Large intestine (tissue), 3 donors: Measurements from ENCODE around the gene DST. TPM values are rescaled to one million over a fixed set of nuclear protein-coding genes. Genes with fewer than 3 reads are reported as not detected.
"Not testable (repeated sequence)": the region's sequence is repeated elsewhere in the genome, so short reads cannot be mapped to it uniquely, and the experiment has no call there.

Source experiments
- DNase-seq, 2 donors: peaks; one replicate each; pipeline versions ENCODE4 v3.0.0 to v3.0.0-alpha.2; 2013
- H3K27ac ChIP-seq: one replicate; pipeline ENCODE4 v1.5.1; 2013; ENCODE audit warnings: low read length
- H3K27me3 ChIP-seq: 2 replicates; pipeline ENCODE4 v1.6.1; 2013; ENCODE audit warnings: low read length; ENCODE audit not compliant: control insufficient read depth, insufficient read depth
- H3K36me3 ChIP-seq: 2 replicates; pipeline ENCODE4 v1.6.1; 2013; ENCODE audit warnings: low read length; ENCODE audit not compliant: control insufficient read depth, insufficient read depth
- H3K4me1 ChIP-seq: one replicate; pipeline ENCODE4 v1.6.1; 2013; ENCODE audit warnings: low read length; ENCODE audit not compliant: control insufficient read depth, insufficient read depth
- H3K4me3 ChIP-seq: one replicate; pipeline ENCODE4 v1.5.1; 2013; ENCODE audit warnings: low read length
- H3K9me3 ChIP-seq: one replicate; pipeline ENCODE4 v1.6.1; 2013; ENCODE audit warnings: mild to moderate bottlenecking, low read depth, low read length, moderate library complexity; ENCODE audit not compliant: control insufficient read depth
- WGBS: methylation state at CpG from one replicate; pipeline ENCODE4 v1.1.5; 2013; ENCODE audit warnings: low lambda C conversion rate; ENCODE audit not compliant: insufficient coverage; 5-methylcytosine and 5-hydroxymethylcytosine counted together
- polyA plus RNA-seq: library from polyadenylated mRNA; unstranded; fragments of 120-200 nt; gene quantifications from one replicate; pipeline ENCODE4 v1.2.1, GENCODE V29; 2013

Gene DST
- polyA plus RNA-seq, 1 donor, result 234 TPM

GRCh38 chr6:56667336-56667735, 24.6 kb upstream of the DST start:
- H3K4me1 ChIP-seq, result peaks cover 42% of the 10 kb centered on the region
- H3K4me3 ChIP-seq, result no peak overlapping the region
- H3K9me3 ChIP-seq, result no peaks in the 10 kb centered on the region
- no peak overlapping the region for H3K27ac ChIP-seq
- WGBS, result 72% methylated on average over 3 of the region's 3 CpGs
- no peak for DNase-seq
- no peaks in the 10 kb centered on the region for H3K27me3 ChIP-seq
- H3K36me3 ChIP-seq, result peaks cover 6% of the 10 kb centered on the region

DNA sequence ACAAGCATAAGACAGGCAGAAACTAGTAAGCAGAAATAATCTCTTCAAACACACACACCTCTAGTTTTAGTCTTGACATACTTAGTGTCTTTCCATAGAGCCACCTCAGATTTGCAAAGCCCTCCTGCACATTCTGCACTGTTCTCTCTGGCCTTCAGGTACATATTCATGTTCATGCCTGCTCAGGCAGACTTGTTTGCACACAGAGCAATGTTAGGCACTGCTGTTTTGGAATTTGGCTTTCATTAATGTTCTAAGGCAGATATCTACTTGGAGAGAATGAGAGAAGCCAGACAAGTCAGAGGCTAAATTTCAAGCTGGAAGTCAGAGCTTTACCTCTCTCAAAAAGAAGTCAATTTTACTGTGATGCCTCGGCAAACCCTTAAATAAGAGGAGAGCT, 21.3 kb upstream of the DST start:
- Histone ChIP-seq H3K4me3 (no peak overlapping the region), H3K27me3 (no peaks in the 10 kb centered on the region), H3K9me3 (no peaks in the 10 kb centered on the region), H3K4me1 (peaks cover 15% of the 10 kb centered on the region), H3K27ac (peak overlapping the region; percentile 52), H3K36me3 (peaks cover 6% of the 10 kb centered on the region)
- DNase-seq, result peak in 1 of 2 donors; percentile 28
- no CpG with 5 or more reads among the region's 1 CpG for WGBS

- peak overlapping the region; percentile 52 for H3K27ac ChIP-seq
Observed at GRCh38 chr6:56663344-56663743, 20.7 kb upstream of the DST start.

GRCh38 chr6:56661338-56661737, 18.6 kb upstream of the DST start:
- H3K27me3 ChIP-seq, result not testable (repeated sequence)

More at GRCh38 chr6:56663344-56663743, 20.7 kb upstream of the DST start:
- peaks cover 21% of the 10 kb centered on the region for H3K4me1 ChIP-seq
- peak; percentile 58 to 82 for DNase-seq
- H3K36me3 ChIP-seq, result peaks cover 6% of the 10 kb centered on the region
- no peaks in the 10 kb centered on the region for H3K9me3 ChIP-seq
- no CpG with 5 or more reads among the region's 3 CpGs for WGBS
- no peaks in the 10 kb centered on the region for H3K27me3 ChIP-seq
- no peak overlapping the region for H3K4me3 ChIP-seq

GRCh38 chr6:56660381-56660730, 17.7 kb upstream of the DST start:
- H3K36me3 ChIP-seq, result peaks cover 3% of the 10 kb centered on the region
- WGBS, result no CpG with 5 or more reads among the region's 3 CpGs
- H3K27ac ChIP-seq, result no peak overlapping the region
- no peaks in the 10 kb centered on the region for H3K27me3 ChIP-seq
- DNase-seq, result no peak
- H3K9me3 ChIP-seq, result no peaks in the 10 kb centered on the region
- peaks cover 29% of the 10 kb centered on the region for H3K4me1 ChIP-seq
- no peak overlapping the region for H3K4me3 ChIP-seq

More at GRCh38 chr6:56661338-56661737, 18.6 kb upstream of the DST start:
- no CpG with 5 or more reads among the region's 3 CpGs for WGBS
- not testable (repeated sequence) for H3K36me3 ChIP-seq, H3K4me3 ChIP-seq, DNase-seq, H3K27ac ChIP-seq, H3K9me3 ChIP-seq
- H3K4me1 ChIP-seq, result peaks cover 21% of the 10 kb centered on the region

DNA sequence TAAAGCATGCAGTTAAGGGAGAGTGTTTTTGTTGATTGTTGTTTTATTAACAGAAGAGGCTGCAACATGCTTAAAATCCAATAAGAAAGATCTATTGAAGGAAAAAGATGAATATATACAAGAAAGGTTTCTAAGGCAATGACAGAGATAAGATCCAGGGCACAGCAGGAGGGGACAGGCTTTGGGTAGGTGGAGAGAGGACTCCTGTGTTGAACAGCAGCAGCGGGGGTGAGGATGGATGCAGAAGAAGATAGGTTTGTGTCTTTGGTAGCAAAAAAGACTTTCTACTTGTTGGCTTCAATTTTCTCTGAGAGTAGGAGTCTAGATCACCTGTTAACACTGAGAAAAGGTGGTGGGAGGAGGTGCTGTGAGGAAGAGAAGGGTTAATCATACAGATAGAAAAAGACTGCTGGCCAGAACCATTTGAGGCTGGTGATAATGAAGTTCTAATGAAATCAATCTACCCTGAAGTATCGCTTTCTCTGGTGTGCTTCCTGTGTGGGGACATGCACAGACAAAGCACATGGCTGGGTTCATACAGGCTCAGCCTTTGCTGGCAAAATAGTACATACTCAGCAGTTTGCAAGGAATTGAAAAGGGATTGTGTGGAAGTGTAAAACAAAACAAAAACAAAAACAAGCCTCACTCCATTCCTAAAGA, 17.2 kb upstream of the DST start:
- Histone ChIP-seq H3K27ac (peak overlapping the region; percentile 74), H3K9me3 (no peaks in the 10 kb centered on the region), H3K4me3 (no peak overlapping the region), H3K27me3 (no peaks in the 10 kb centered on the region), H3K36me3 (peaks cover 3% of the 10 kb centered on the region), H3K4me1 (peaks cover 29% of the 10 kb centered on the region)
- no CpG with 5 or more reads among the region's 2 CpGs for WGBS
- DNase-seq, result no peak

DNA sequence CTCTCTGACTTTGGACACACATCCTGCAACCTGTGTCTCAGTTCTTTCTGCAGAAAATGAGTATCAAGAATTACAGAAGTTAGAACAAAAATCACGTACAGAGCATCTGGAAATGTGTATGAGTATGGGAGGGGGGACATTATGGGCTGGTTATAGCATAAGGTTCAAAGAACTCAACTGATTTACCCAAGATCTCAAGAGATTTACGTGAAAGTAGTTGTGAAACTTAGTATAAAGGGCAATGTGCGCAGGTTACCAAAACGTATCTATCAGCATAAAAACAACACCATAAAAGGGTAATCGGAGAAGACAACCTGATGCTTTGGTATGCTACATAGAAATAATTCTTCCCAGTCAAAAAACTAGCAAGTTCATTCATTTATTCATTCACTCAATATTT, 15.6 kb upstream of the DST start:
- Histone ChIP-seq H3K9me3 (no peaks in the 10 kb centered on the region), H3K4me3 (no peak overlapping the region), H3K27me3 (no peaks in the 10 kb centered on the region), H3K4me1 (peaks cover 21% of the 10 kb centered on the region), H3K36me3 (peaks cover 3% of the 10 kb centered on the region), H3K27ac (peak overlapping the region; percentile 74)
- WGBS, result no CpG with 5 or more reads among the region's 5 CpGs
- DNase-seq, result peak; percentile 58 to 78

- 82% methylated on average over 2 of the region's 3 CpGs for WGBS
- peaks cover 17% of the 10 kb centered on the region for H3K4me1 ChIP-seq
Observed at GRCh38 chr6:56657354-56657753, 14.7 kb upstream of the DST start.

GRCh38 chr6:56656466-56656865, 13.8 kb upstream of the DST start:
- Histone ChIP-seq H3K36me3 (peaks cover 3% of the 10 kb centered on the region), H3K9me3 (no peaks in the 10 kb centered on the region), H3K4me1 (peaks cover 17% of the 10 kb centered on the region), H3K27ac (peak overlapping the region; percentile 20), H3K4me3 (no peak overlapping the region), H3K27me3 (no peaks in the 10 kb centered on the region)
- peak in 1 of 2 donors; percentile 22 for DNase-seq

More at GRCh38 chr6:56657354-56657753, 14.7 kb upstream of the DST start:
- DNase-seq, result no peak
- Histone ChIP-seq H3K27me3 (no peaks in the 10 kb centered on the region), H3K36me3 (peaks cover 3% of the 10 kb centered on the region), H3K27ac (no peak overlapping the region), H3K4me3 (no peak overlapping the region), H3K9me3 (no peaks in the 10 kb centered on the region)

DNA sequence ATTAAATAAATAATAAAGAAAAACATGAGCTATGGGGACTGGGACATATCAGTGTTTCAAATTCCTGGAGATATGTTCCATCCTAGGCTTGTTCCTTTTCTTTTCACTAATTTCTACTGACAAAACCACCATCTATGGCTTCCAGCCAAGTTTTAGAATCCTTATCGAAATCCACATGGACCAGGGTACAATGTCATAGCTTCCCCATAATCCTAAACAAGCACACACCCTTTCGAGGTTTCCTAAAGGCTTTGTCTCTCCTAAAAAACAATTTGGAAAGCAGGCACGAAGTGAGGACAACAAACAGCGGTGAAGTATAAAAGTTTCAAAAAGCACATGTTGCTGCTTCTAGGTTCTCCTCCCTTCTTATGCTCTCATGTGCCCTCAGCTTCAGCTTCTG, 13.3 kb upstream of the DST start:
- Histone ChIP-seq H3K4me3 (no peak overlapping the region), H3K27me3 (no peaks in the 10 kb centered on the region), H3K9me3 (no peaks in the 10 kb centered on the region), H3K4me1 (peaks cover 17% of the 10 kb centered on the region), H3K36me3 (peaks cover 3% of the 10 kb centered on the region), H3K27ac (peak overlapping the region; percentile 20)
- peak in 1 of 2 donors; percentile 65 for DNase-seq
- WGBS, result no CpG with 5 or more reads among the region's 4 CpGs

DNA sequence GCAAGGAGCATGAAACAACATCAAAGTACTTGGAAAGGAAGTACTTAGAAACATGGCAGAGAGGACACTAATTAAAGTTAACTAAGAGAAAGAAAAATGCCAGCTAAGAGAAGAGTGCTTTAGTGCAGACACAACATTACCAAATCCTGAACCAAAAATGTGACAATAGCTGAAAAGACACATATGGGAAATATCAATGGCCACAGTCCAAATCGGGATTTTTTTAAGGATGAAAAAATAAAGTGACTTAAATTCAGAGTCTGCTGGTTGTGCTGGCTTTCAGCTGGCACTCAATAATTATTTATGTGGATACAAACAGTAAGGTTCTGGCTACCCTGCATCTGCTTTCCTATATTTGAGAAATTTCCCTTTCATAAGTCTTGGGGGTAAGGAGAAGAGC, 12.6 kb upstream of the DST start:
- peaks cover 3% of the 10 kb centered on the region for H3K36me3 ChIP-seq
- DNase-seq, result no peak
- no peaks in the 10 kb centered on the region for H3K27me3 ChIP-seq
- 100% methylated on average over 1 of the region's 1 CpG for WGBS
- peaks cover 17% of the 10 kb centered on the region for H3K4me1 ChIP-seq
- H3K9me3 ChIP-seq, result no peaks in the 10 kb centered on the region
- no peak overlapping the region for H3K27ac ChIP-seq
- H3K4me3 ChIP-seq, result no peak overlapping the region
